IMR-90 (cell line): ENCODE measurements around the gene CRISP2. TPM values are rescaled to one million over a fixed set of nuclear protein-coding genes. Genes with fewer than 3 reads are reported as not detected.

ENCODE experiments used
- ATAC-seq: fragments of 200-7000 bp; cut with Tn5 transposase; 2 replicates; pipeline ENCODE4 v1.9.1; 2020; ENCODE audit warnings: low read depth, mild to moderate bottlenecking, moderate library complexity
- Bru-seq: library from RNA; stranded (reverse); fragments of 400-500 nt; gene quantifications from one replicate; lab custom pipeline; 2021; lab: Mats Ljungman, UMichigan
- BruChase-seq, 2 experiments: library from RNA; stranded (reverse); fragments of 400-500 nt; gene quantifications; one replicate each; lab custom pipeline; 2021; lab: Mats Ljungman, UMichigan
- BruUV-seq: library from RNA; stranded (reverse); fragments of 400-500 nt; replicated peaks from 2 replicates; lab custom pipeline; 2021; lab: Mats Ljungman, UMichigan
- CTCF ChIA-PET: fragments of 300-600 bp; formaldehyde crosslinking; extraction: SDS; loops from one replicate; lab custom pipeline; 2021; ENCODE audit warnings: antibody characterized with exemption; lab: Yijun Ruan, JAX
- POLR2A ChIA-PET: fragments of 300-600 bp; sonication (Branson Sonifier 250); formaldehyde crosslinking; loops from one replicate; lab custom pipeline; 2022; ENCODE audit warnings: antibody characterized with exemption; ENCODE audit not compliant: unreplicated experiment; lab: Charles Lee
- DNase-seq: peaks from one replicate; pipeline ENCODE4 v3.0.0; 2013
- H2AFZ ChIP-seq: replicated peaks from 2 replicates; pipeline ENCODE3; 2013; ENCODE audit warnings: low read length, mild to moderate bottlenecking; ENCODE audit not compliant: poor library complexity
- H2AK5ac ChIP-seq: 2 replicates; pipeline ENCODE4 v1.6.1; 2013; ENCODE audit warnings: low read depth, low read length, inconsistent platforms
- H2AK9ac ChIP-seq: replicated peaks from 2 replicates; pipeline ENCODE3; 2013; ENCODE audit warnings: mild to moderate bottlenecking, low read depth, low read length, moderate library complexity; ENCODE audit not compliant: poor library complexity
- H2BK120ac ChIP-seq: 2 replicates; pipeline ENCODE4 v1.6.1; 2013; ENCODE audit warnings: low read depth, low read length, inconsistent platforms
- H2BK15ac ChIP-seq: 3 replicates; pipeline ENCODE4 v1.6.1; 2013; ENCODE audit warnings: low read depth, low read length, inconsistent platforms
- H2BK20ac ChIP-seq: 2 replicates; pipeline ENCODE4 v1.6.1; 2013; ENCODE audit warnings: low read depth, mild to moderate bottlenecking, inconsistent platforms, low read length, moderate library complexity
- H2BK5ac ChIP-seq: 2 replicates; pipeline ENCODE4 v1.6.1; 2013; ENCODE audit warnings: mild to moderate bottlenecking, low read depth, low read length, inconsistent platforms; ENCODE audit not compliant: poor library complexity, severe bottlenecking
- H3K14ac ChIP-seq: replicated peaks from 2 replicates; pipeline ENCODE4 v1.6.1; 2013; ENCODE audit warnings: low read depth, low read length, inconsistent platforms
- H3K18ac ChIP-seq: 2 replicates; pipeline ENCODE4 v1.6.1; 2013; ENCODE audit warnings: low read depth, low read length, control low read depth
- H3K23ac ChIP-seq: 2 replicates; pipeline ENCODE4 v1.6.1; 2013; ENCODE audit warnings: low read depth, low read length, inconsistent platforms
- H3K27ac ChIP-seq: 2 replicates; pipeline ENCODE4 v1.5.1; 2013; ENCODE audit warnings: mild to moderate bottlenecking, control low read depth, low read length; ENCODE audit not compliant: insufficient read depth
- H3K27me3 ChIP-seq: 2 replicates; pipeline ENCODE4 v1.6.1; 2013; ENCODE audit warnings: low read length; ENCODE audit not compliant: control insufficient read depth, insufficient read depth
- H3K36me3 ChIP-seq: 2 replicates; pipeline ENCODE4 v1.6.1; 2013; ENCODE audit warnings: low read length, mixed read lengths; ENCODE audit not compliant: control insufficient read depth, insufficient read depth
- H3K4ac ChIP-seq: 2 replicates; pipeline ENCODE4 v1.6.1; 2013; ENCODE audit warnings: low read depth, low read length, inconsistent platforms
- H3K4me1 ChIP-seq: 2 replicates; pipeline ENCODE4 v1.6.1; 2013; ENCODE audit warnings: low read length, mixed read lengths; ENCODE audit not compliant: control insufficient read depth, insufficient read depth
- H3K4me2 ChIP-seq: 2 replicates; pipeline ENCODE4 v1.6.1; 2013; ENCODE audit warnings: low read depth, mild to moderate bottlenecking, control low read depth, low read length, moderate library complexity
- H3K4me3 ChIP-seq: 2 replicates; pipeline ENCODE4 v1.5.1; 2013; ENCODE audit warnings: low read depth, mild to moderate bottlenecking, control low read depth, low read length, moderate library complexity; ENCODE audit not compliant: insufficient read depth
- H3K56ac ChIP-seq: 2 replicates; pipeline ENCODE4 v1.6.1; 2013; ENCODE audit warnings: low read length, inconsistent platforms; ENCODE audit not compliant: insufficient read depth; ENCODE audit errors: extremely low read depth
- H3K79me1 ChIP-seq, 2 experiments: 2 replicates each; pipeline ENCODE4 v1.6.1; 2013; ENCODE audit warnings: low read length in 2 of 2, inconsistent platforms in 1 of 2, low read depth in 1 of 2
- H3K9ac ChIP-seq: 2 replicates; pipeline ENCODE4 v1.6.1; 2013; ENCODE audit warnings: low read depth, low read length, control low read depth
- H3K9me1 ChIP-seq: 2 replicates; pipeline ENCODE4 v1.6.1; 2013; ENCODE audit warnings: low read length, inconsistent platforms; ENCODE audit not compliant: insufficient read depth
- H3K9me3 ChIP-seq: 2 replicates; pipeline ENCODE4 v1.6.1; 2013; ENCODE audit warnings: low read length; ENCODE audit not compliant: control insufficient read depth, insufficient read depth
- H4K20me1 ChIP-seq: 2 replicates; pipeline ENCODE4 v1.6.1; 2013; ENCODE audit warnings: low read length, inconsistent platforms; ENCODE audit not compliant: insufficient read depth
- H4K5ac ChIP-seq: 2 replicates; pipeline ENCODE4 v1.6.1; 2013; ENCODE audit warnings: mild to moderate bottlenecking, low read depth, low read length, control low read depth
- H4K8ac ChIP-seq, 2 experiments: 2 replicates each; pipeline ENCODE4 v1.6.1; 2013; ENCODE audit warnings: low read depth in 2 of 2, low read length in 2 of 2, control low read depth in 1 of 2, inconsistent platforms in 1 of 2
- H4K91ac ChIP-seq: 2 replicates; pipeline ENCODE4 v1.6.1; 2013; ENCODE audit warnings: low read depth, low read length, inconsistent platforms; ENCODE audit not compliant: insufficient read depth
- BHLHE40 ChIP-seq: fragments of 150-350 bp; IDR thresholded peaks from 2 replicates; pipeline ENCODE4 v1.6.1; 2016; ENCODE audit warnings: mild to moderate bottlenecking, low read depth, low read length
- CEBPB ChIP-seq: IDR thresholded peaks from 2 replicates; pipeline ENCODE4 v1.6.1; 2012; ENCODE audit warnings: low read depth, low read length, improper control_type of control experiment
- CHD1 ChIP-seq: IDR thresholded peaks from 2 replicates; pipeline ENCODE4 v1.6.1; 2012; ENCODE audit warnings: low read depth, low read length, improper control_type of control experiment
- FOS ChIP-seq: fragments of 150-350 bp; IDR thresholded peaks from 2 replicates; pipeline ENCODE4 v1.6.1; 2016; ENCODE audit warnings: low read depth, low read length
- MAFK ChIP-seq: IDR thresholded peaks from 2 replicates; pipeline ENCODE4 v1.6.1; 2012; ENCODE audit warnings: low read depth, low read length, improper control_type of control experiment
- MAZ ChIP-seq: IDR thresholded peaks from 2 replicates; pipeline ENCODE4 v1.6.1; 2012; ENCODE audit warnings: low read depth, mild to moderate bottlenecking, low read length, improper control_type of control experiment, moderate library complexity, borderline replicate concordance
- MXI1 ChIP-seq: IDR thresholded peaks from 2 replicates; pipeline ENCODE4 v1.6.1; 2012; ENCODE audit warnings: low read depth, mild to moderate bottlenecking, low read length, moderate library complexity, borderline replicate concordance
- NFE2L2 ChIP-seq: fragments of 150-350 bp; IDR thresholded peaks from 2 replicates; pipeline ENCODE4 v1.6.1; 2016; ENCODE audit warnings: low read depth, mild to moderate bottlenecking, low read length
- POLR2A ChIP-seq: IDR thresholded peaks from 2 replicates; pipeline ENCODE4 v1.6.1; 2012; ENCODE audit warnings: mild to moderate bottlenecking, low read depth, low read length
- RAD21 ChIP-seq: IDR thresholded peaks from 2 replicates; pipeline ENCODE4 v1.6.1; 2012; ENCODE audit warnings: low read length, improper control_type of control experiment
- RCOR1 ChIP-seq: IDR thresholded peaks from 2 replicates; pipeline ENCODE4 v1.6.1; 2012; ENCODE audit warnings: mild to moderate bottlenecking, low read length, improper control_type of control experiment; ENCODE audit not compliant: insufficient replicate concordance
- RFX5 ChIP-seq: IDR thresholded peaks from 2 replicates; pipeline ENCODE4 v1.8.0; 2012; ENCODE audit warnings: low read depth, mild to moderate bottlenecking, low read length, moderate library complexity
- SMC3 ChIP-seq: fragments of 150-350 bp; IDR thresholded peaks from 2 replicates; pipeline ENCODE4 v1.6.1; 2016; ENCODE audit warnings: low read depth, mild to moderate bottlenecking, antibody characterized with exemption, low read length, moderate library complexity
- WGBS, 2 experiments: methylation state at CpG; one replicate each; pipeline versions ENCODE4 v1.1.5 to v1.1.7; 2013; ENCODE audit warnings: missing lambda C conversion rate in 2 of 2; ENCODE audit not compliant: insufficient read length in 1 of 2; ENCODE audit errors: extremely low coverage in 2 of 2; 5-methylcytosine and 5-hydroxymethylcytosine counted together
- dilution Hi-C: fragments of 300-500 bp; cut with HindIII; formaldehyde crosslinking; loops from one replicate; pipeline ENCODE4 v1.14.3; 2018; ENCODE audit warnings: low sequenced_read_pairs; ENCODE audit not compliant: unreplicated experiment
- in situ Hi-C: fragments of 300-500 bp; cut with MboI; formaldehyde crosslinking; loops from 3 replicates; pipeline ENCODE4 v1.14.3; 2019; ENCODE audit warnings: low sequenced_read_pairs, inconsistent platforms, mixed read lengths
- intact Hi-C: fragments of 100-400 bp; cut with micrococcal nuclease; formaldehyde crosslinking; loops from 2 replicates; pipeline ENCODE4 v1.10.0; 2022
- long read RNA-seq: library from polyadenylated mRNA; unstranded; transcript quantifications from one replicate; pipeline ENCODE4 v2.0.0, GENCODE V29; 2021; ENCODE audit not compliant: unreplicated experiment
- polyA plus RNA-seq, 3 experiments: library from polyadenylated mRNA; depleted of rRNA; stranded (reverse); fragments of >200 nt; gene quantifications; 2 replicates each; pipeline ENCODE4 v1.2.3, GENCODE V29; 2012; ENCODE audit warnings: low replicate concordance in 1 of 3
- total RNA-seq: library from RNA; depleted of rRNA; stranded (reverse); fragments of >200 nt; gene quantifications from 2 replicates; pipeline ENCODE4 v1.2.3, GENCODE V29; 2012; rRNA removed
- TF ChIP-seq, protein P1 (sequence below): conservative IDR thresholded peaks from 2 replicates; pipeline ENCODE4 v1.5.1; 2012; ENCODE audit warnings: mild to moderate bottlenecking, low read depth, low read length, improper control_type of control experiment
- TF ChIP-seq, protein P2 (sequence below): fragments of 150-350 bp; IDR thresholded peaks from 2 replicates; pipeline ENCODE4 v1.6.1; 2017; ENCODE audit warnings: mild to moderate bottlenecking, antibody characterized with exemption, low read length, low read depth

CRISP2 gene, protein sequence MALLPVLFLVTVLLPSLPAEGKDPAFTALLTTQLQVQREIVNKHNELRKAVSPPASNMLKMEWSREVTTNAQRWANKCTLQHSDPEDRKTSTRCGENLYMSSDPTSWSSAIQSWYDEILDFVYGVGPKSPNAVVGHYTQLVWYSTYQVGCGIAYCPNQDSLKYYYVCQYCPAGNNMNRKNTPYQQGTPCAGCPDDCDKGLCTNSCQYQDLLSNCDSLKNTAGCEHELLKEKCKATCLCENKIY
- not detected in 2 replicates for total RNA-seq
- not detected in 2 replicates for polyA plus RNA-seq (2012; rRNA removed)
- polyA plus RNA-seq (2012; cell fraction: cytosol; rRNA removed), result not detected in 2 replicates
- polyA plus RNA-seq (2012; cell fraction: nucleus; rRNA removed; ENCODE audit: low replicate concordance), result not detected in 2 replicates
- not detected for Bru-seq, nascent RNA
- not detected for BruChase-seq, experiment 1, labeled RNA remaining after a 6-hour chase
- not detected for BruChase-seq, experiment 2, labeled RNA remaining after a 2-hour chase
- long read RNA-seq, result 0 reads

DNA sequence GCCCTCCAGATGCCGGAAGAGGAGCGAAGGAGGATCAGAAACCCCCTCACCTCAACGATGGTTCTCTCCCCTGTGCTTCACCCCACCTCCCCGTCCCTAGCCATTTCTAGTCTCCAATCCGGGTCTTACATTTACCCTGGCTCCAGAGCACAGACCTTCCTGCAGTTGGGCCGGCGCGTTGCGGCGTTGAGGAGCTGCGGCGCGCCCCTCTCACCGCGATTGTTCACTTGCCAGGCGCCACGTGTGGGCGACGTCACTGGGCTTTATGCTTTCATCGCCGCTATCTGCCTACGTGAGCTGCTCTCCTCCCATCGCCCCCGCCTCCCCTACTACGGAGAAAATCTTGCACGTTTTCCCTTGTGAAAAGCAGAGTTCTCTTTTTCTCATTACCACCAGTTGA lies at the start of gene CRISP2:
Gene CRISP2 (minus strand): TSS at position 198 of the 400 bp plus-strand sequence. CDS start 4,347 bp downstream, outside the sequence.
- no peak within 1 kb of the TSS for H2AK9ac ChIP-seq
- ATAC-seq, result no peak
- ChIA-PET CTCF (no interaction called here), POLR2A (no interaction called here)
- H4K8ac ChIP-seq, result no peak within 1 kb of the TSS
- H2BK20ac ChIP-seq, result no peak within 1 kb of the TSS
- no peak within 1 kb of the TSS for H3K4me2 ChIP-seq
- no peak within 1 kb of the TSS for H4K5ac ChIP-seq
- no peak within 1 kb of the TSS for H3K9ac ChIP-seq
- peaks cover 3% of the 10 kb centered on the region; the same call in 1 of the 2 replicates for H3K9me3 ChIP-seq
- in situ Hi-C loops (no loop called here), dilution Hi-C loops (no loop called here), intact Hi-C loops (no loop called here)
- H3K23ac ChIP-seq, result no peak within 1 kb of the TSS
- no peak within 1 kb of the TSS for H2BK5ac ChIP-seq
- H3K27ac ChIP-seq, result no peak within 1 kb of the TSS
- no peak within 1 kb of the TSS for H3K14ac ChIP-seq
- H3K4me1 ChIP-seq, result no peaks in the 10 kb centered on the region
- no peak for DNase-seq
- H3K27me3 ChIP-seq, result no peaks in the 10 kb centered on the region
- H2BK120ac ChIP-seq, result no peak within 1 kb of the TSS
- H3K9me1 ChIP-seq, result no peaks in the 10 kb centered on the region
- H3K56ac ChIP-seq, result no peak within 1 kb of the TSS
- H3K36me3 ChIP-seq, result no peaks in the 10 kb centered on the region
- H2AFZ ChIP-seq, result no peak within 1 kb of the TSS
- H4K91ac ChIP-seq, result no peak within 1 kb of the TSS
- H3K4me3 ChIP-seq, result no peak within 1 kb of the TSS
- H3K18ac ChIP-seq, result no peak within 1 kb of the TSS
- WGBS, 2 experiments, result 50% methylated on average over 2 of the region's 26 CpGs; no CpG with 5 or more reads in 1 of the 2 experiments
- H2AK5ac ChIP-seq, result no peak within 1 kb of the TSS
- H3K79me1 ChIP-seq, result no peaks in the 10 kb centered on the region
- BruUV-seq, result no TSS peak
- no peak within 1 kb of the TSS for H2BK15ac ChIP-seq
- H4K20me1 ChIP-seq, result no peaks in the 10 kb centered on the region
- no peak within 1 kb of the TSS for H3K4ac ChIP-seq
- TF ChIP-seq NFE2L2, result no peak
- TF ChIP-seq RCOR1, result no peak
- TF ChIP-seq CHD1, result no peak
- TF ChIP-seq BHLHE40, result no peak
- TF ChIP-seq RFX5, result no peak
- TF ChIP-seq FOS, result no peak
- TF ChIP-seq SMC3, result no peak
- TF ChIP-seq MAZ, result no peak
- TF ChIP-seq CEBPB, result no peak
- TF ChIP-seq MAFK, result no peak
- TF ChIP-seq, protein P1, sequence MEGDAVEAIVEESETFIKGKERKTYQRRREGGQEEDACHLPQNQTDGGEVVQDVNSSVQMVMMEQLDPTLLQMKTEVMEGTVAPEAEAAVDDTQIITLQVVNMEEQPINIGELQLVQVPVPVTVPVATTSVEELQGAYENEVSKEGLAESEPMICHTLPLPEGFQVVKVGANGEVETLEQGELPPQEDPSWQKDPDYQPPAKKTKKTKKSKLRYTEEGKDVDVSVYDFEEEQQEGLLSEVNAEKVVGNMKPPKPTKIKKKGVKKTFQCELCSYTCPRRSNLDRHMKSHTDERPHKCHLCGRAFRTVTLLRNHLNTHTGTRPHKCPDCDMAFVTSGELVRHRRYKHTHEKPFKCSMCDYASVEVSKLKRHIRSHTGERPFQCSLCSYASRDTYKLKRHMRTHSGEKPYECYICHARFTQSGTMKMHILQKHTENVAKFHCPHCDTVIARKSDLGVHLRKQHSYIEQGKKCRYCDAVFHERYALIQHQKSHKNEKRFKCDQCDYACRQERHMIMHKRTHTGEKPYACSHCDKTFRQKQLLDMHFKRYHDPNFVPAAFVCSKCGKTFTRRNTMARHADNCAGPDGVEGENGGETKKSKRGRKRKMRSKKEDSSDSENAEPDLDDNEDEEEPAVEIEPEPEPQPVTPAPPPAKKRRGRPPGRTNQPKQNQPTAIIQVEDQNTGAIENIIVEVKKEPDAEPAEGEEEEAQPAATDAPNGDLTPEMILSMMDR, result no peak
- TF ChIP-seq, protein P2, sequence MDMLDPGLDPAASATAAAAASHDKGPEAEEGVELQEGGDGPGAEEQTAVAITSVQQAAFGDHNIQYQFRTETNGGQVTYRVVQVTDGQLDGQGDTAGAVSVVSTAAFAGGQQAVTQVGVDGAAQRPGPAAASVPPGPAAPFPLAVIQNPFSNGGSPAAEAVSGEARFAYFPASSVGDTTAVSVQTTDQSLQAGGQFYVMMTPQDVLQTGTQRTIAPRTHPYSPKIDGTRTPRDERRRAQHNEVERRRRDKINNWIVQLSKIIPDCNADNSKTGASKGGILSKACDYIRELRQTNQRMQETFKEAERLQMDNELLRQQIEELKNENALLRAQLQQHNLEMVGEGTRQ, result no peak
- TF ChIP-seq RAD21, result no peak
- TF ChIP-seq POLR2A, result no peak
- no peak for TF ChIP-seq MXI1
